Measurements from ENCODE around the gene CTNNA2. TPM values are rescaled to one million over a fixed set of nuclear protein-coding genes. Genes with fewer than 3 reads are reported as not detected.

Gene CTNNA2
- total RNA-seq, 6 experiments from 2014 or later: 0.44 TPM; not detected in 5

- no peaks in the 10 kb centered on the region for H3K4me1 ChIP-seq
- no peaks in the 10 kb centered on the region for H3K36me3 ChIP-seq
- DNase-seq (no peak), ATAC-seq (no peak)
- H3K4me3 ChIP-seq: no peak overlapping the region
- WGBS (ENCODE audit: insufficient coverage, low coverage, low lambda C conversion rate, missing lambda C conversion rate): 44% methylated on average over 3 of the region's 3 CpGs
- TF ChIP-seq POLR2A (IDR thresholded peaks at IDR 0.05) (no peak), CTCF (IDR thresholded peaks at IDR 0.05) (no peak)
- H3K27ac ChIP-seq: no peak overlapping the region
- no peaks in the 10 kb centered on the region for H3K27me3 ChIP-seq
- intact Hi-C loops (cut with DNase I): no loop called here
- no peaks in the 10 kb centered on the region for H3K9me3 ChIP-seq
Measured at GRCh38 chr2:79596403-79596802, 83.6 kb downstream of the CTNNA2 start.

GRCh38 chr2:79604748-79605147, 91.9 kb downstream of the CTNNA2 start:
- no peak overlapping the region for H3K4me3 ChIP-seq
- DNase-seq (no peak), ATAC-seq (no peak)
- H3K9me3 ChIP-seq: no peaks in the 10 kb centered on the region
- no peaks in the 10 kb centered on the region for H3K36me3 ChIP-seq
- H3K27ac ChIP-seq: no peak overlapping the region
- H3K4me1 ChIP-seq: no peaks in the 10 kb centered on the region
- H3K27me3 ChIP-seq: no peaks in the 10 kb centered on the region
- TF ChIP-seq CTCF (IDR thresholded peaks at IDR 0.05): no peak
- no peak for TF ChIP-seq POLR2A (IDR thresholded peaks at IDR 0.05)
- intact Hi-C loops (cut with DNase I): no loop called here

- TF ChIP-seq CTCF (IDR thresholded peaks at IDR 0.05): no peak
- no peak for TF ChIP-seq POLR2A (IDR thresholded peaks at IDR 0.05)
- DNase-seq (no peak), ATAC-seq (no peak)
- no peak overlapping the region for H3K27ac ChIP-seq
- no peaks in the 10 kb centered on the region for H3K4me1 ChIP-seq
- 54% methylated on average over 9 of the region's 9 CpGs for WGBS (ENCODE audit: insufficient coverage, low coverage, low lambda C conversion rate, missing lambda C conversion rate)
- intact Hi-C loops (cut with DNase I): no loop called here
- no peaks in the 10 kb centered on the region for H3K27me3 ChIP-seq
- H3K36me3 ChIP-seq: no peaks in the 10 kb centered on the region
- H3K9me3 ChIP-seq: no peaks in the 10 kb centered on the region
- H3K4me3 ChIP-seq: no peak overlapping the region
Measured at GRCh38 chr2:79611448-79612016, 98.7 kb downstream of the CTNNA2 start.

- TF ChIP-seq CTCF (IDR thresholded peaks at IDR 0.05) (no peak), POLR2A (IDR thresholded peaks at IDR 0.05) (no peak)
- intact Hi-C loops (cut with DNase I): no loop called here
- ATAC-seq (no peak), DNase-seq (no peak)
- H3K27ac ChIP-seq: no peak overlapping the region
- no peaks in the 10 kb centered on the region for H3K9me3 ChIP-seq
- no peaks in the 10 kb centered on the region for H3K36me3 ChIP-seq
- H3K4me1 ChIP-seq: no peaks in the 10 kb centered on the region
- WGBS (ENCODE audit: insufficient coverage, low coverage, low lambda C conversion rate, missing lambda C conversion rate): 37% methylated on average over 6 of the region's 6 CpGs
- no peak overlapping the region for H3K4me3 ChIP-seq
- H3K27me3 ChIP-seq: no peaks in the 10 kb centered on the region
Measured at GRCh38 chr2:79612999-79613398, 100.1 kb downstream of the CTNNA2 start.

- 74% methylated on average over 5 of the region's 5 CpGs for WGBS (ENCODE audit: insufficient coverage, low coverage, low lambda C conversion rate, missing lambda C conversion rate)
- TF ChIP-seq POLR2A (IDR thresholded peaks at IDR 0.05) (no peak), CTCF (IDR thresholded peaks at IDR 0.05) (no peak)
- Histone ChIP-seq H3K27ac (no peak overlapping the region), H3K27me3 (no peaks in the 10 kb centered on the region), H3K4me1 (no peaks in the 10 kb centered on the region), H3K4me3 (no peak overlapping the region), H3K36me3 (no peaks in the 10 kb centered on the region), H3K9me3 (no peaks in the 10 kb centered on the region)
- no peak for ATAC-seq
- intact Hi-C loops (cut with DNase I): no loop called here
- no peak for DNase-seq
Measured at GRCh38 chr2:79619442-79619841, 106.6 kb downstream of the CTNNA2 start.

Measured in right lobe of liver (tissue), 6 donors.